Upper lobe of right lung (tissue), 1 donor: ENCODE measurements around the gene VWA1. TPM values are rescaled to one million over a fixed set of nuclear protein-coding genes. Genes with fewer than 3 reads are reported as not detected.

ENCODE experiments used
- ATAC-seq: fragments of 200-7000 bp; cut with Tn5 transposase; one replicate; pipeline ENCODE4 v1.9.1; 2020; ENCODE audit warnings: mild to moderate bottlenecking, moderate library complexity
- DNase-seq: peaks from one replicate; pipeline ENCODE4 v3.0.0-alpha.2; 2020
- H3K27ac ChIP-seq: fragments of 200-600 bp; one replicate; pipeline ENCODE4 v1.8.0; 2022
- H3K27me3 ChIP-seq: fragments of 200-600 bp; one replicate; pipeline ENCODE4 v1.8.0; 2022; ENCODE audit warnings: mild to moderate bottlenecking
- H3K36me3 ChIP-seq: fragments of 200-600 bp; one replicate; pipeline ENCODE4 v1.8.0; 2022
- H3K4me1 ChIP-seq: fragments of 200-600 bp; one replicate; pipeline ENCODE4 v1.8.0; 2022
- H3K4me3 ChIP-seq: fragments of 200-600 bp; one replicate; pipeline ENCODE4 v1.8.0; 2022; ENCODE audit warnings: mild to moderate bottlenecking
- H3K9me3 ChIP-seq: fragments of 200-600 bp; one replicate; pipeline ENCODE4 v1.8.0; 2022
- intact Hi-C: fragments of 100-400 bp; cut with DNase I; formaldehyde crosslinking; loops from one replicate; pipeline ENCODE4 v1.11.0; 2022
- total RNA-seq: library from RNA; stranded (reverse); fragmentation: NEBNext Ultra II Directional; extraction: Animal tissue kit (Norgen Biotek cat#: 25700); gene quantifications from one replicate; pipeline ENCODE4 v1.2.1, GENCODE V29; 2021
- TF ChIP-seq, protein P1 (sequence below): fragments of 200-600 bp; IDR thresholded peaks from one replicate; pipeline ENCODE4 v1.8.0; 2022; ENCODE audit warnings: antibody characterized with exemption
- donor health status: DM: no; HTN: yes; CAD: no; lungs with severe emphysema.

VWA1 gene
- total RNA-seq, 1 donor from 2014 or later = 87.4 TPM

DNA sequence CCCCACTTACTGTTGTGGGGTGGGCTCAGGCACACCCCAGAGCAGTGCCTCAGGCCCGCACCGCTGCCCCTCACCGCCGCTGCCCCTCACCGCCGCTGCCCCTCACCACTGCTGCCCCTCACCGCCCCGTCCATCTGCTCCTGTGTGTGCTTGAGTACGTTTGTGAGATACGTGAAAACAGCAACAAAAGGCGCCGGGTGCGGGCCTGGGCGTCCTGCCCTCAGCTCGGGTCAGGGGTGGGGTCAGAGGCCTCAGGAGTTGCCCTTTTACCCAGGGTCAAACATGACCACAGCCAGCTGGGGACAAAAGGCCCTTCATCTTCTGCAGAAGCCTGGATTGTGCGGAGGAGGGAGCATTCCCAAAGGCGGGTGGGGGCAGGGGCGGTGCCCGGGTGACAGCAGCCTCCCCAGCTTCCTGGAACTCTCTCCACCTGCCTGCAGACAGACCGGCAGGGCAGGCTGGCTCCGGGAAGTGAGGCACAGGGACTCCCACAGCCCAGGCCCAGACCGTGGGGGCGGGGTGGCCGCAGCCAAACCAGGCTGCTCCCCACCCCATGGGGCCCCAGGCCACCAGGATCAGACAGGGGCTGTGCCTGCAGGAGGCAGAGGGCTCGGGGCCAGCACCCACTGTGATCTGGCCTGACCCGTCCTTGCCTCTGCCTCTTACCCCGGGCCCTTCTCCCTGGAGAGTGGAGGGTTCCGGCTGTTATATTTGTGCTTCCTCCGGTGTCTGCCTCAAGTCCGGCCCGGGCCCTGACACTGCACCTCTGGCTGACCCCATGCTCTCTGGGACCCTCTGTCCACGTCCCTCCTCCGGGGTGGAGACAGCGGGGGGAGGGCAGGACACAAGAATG lies 2.3 kb upstream of the VWA1 start:
- TF ChIP-seq, protein P1, sequence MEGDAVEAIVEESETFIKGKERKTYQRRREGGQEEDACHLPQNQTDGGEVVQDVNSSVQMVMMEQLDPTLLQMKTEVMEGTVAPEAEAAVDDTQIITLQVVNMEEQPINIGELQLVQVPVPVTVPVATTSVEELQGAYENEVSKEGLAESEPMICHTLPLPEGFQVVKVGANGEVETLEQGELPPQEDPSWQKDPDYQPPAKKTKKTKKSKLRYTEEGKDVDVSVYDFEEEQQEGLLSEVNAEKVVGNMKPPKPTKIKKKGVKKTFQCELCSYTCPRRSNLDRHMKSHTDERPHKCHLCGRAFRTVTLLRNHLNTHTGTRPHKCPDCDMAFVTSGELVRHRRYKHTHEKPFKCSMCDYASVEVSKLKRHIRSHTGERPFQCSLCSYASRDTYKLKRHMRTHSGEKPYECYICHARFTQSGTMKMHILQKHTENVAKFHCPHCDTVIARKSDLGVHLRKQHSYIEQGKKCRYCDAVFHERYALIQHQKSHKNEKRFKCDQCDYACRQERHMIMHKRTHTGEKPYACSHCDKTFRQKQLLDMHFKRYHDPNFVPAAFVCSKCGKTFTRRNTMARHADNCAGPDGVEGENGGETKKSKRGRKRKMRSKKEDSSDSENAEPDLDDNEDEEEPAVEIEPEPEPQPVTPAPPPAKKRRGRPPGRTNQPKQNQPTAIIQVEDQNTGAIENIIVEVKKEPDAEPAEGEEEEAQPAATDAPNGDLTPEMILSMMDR = no peak
- peaks cover 69% of the 10 kb centered on the region for H3K4me1 ChIP-seq
- H3K27ac ChIP-seq = peak overlapping the region; percentile 91
- no peaks in the 10 kb centered on the region for H3K36me3 ChIP-seq
- H3K27me3 ChIP-seq = no peaks in the 10 kb centered on the region
- H3K9me3 ChIP-seq = no peaks in the 10 kb centered on the region
- intact Hi-C loops = no loop called here
- peak; percentile 96 for DNase-seq
- peak overlapping the region; percentile 57 for H3K4me3 ChIP-seq
- ATAC-seq = peak; percentile 75

DNA sequence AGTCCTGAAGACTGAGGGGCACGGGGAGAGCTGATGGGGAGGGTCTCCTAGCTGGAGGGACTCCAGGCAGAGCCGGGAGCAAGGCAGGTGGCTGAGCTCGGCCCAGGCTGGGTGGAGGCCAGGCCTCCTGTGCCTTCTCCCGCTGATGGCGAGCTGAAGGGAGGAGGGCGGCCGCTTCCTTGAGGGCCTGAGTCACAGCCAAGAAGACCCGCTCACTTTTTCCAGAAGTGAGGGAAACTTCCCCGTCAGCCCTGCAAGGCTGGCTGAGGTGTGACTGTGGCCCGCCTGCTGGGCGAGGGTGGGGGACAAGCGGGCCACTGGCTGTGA lies 1.7 kb upstream of the VWA1 start:
- ATAC-seq (peak; percentile 0), DNase-seq (peak; percentile 78)
- peak overlapping the region; percentile 57 for H3K4me3 ChIP-seq

DNA sequence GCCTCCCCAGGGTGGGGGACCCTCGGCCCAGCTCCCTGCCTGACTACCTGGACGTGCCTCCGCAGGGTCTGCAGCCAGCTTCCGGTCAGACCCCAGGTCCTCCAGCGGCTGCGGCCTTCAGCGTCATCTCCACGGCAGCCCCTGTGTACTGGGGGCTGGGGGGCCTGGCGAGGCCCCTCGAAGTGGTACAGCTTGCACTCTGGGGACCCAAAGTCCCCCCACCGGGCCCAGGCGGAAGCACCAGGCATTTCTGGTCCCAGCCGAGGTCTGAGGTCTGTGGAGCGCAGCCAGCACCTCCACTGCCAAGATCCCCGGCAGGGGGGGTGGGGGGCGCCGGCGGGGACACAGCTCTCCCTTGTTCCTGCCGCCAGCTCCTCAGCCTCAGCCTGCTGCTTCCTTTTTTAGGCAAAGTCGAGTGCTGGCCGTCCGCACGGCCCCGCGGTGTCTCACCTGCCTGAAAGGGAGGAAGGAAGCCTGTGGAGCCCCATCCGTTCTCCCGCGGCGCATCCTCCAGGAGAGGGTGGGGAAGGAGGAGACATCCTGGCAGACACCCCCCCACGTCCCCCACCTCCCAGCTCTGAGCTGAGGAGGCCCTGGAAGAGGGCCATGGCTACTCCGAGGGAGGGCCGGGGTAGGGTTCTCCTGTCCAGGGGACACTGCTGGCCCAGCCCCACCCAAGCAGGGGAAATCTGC lies 1.2 kb upstream of the VWA1 start:
- Histone ChIP-seq H3K4me1 (peaks cover 68% of the 10 kb centered on the region), H3K4me3 (peak overlapping the region; percentile 57)
- ATAC-seq = peak; percentile 2

More for the DNA sequence above, 1.7 kb upstream of the VWA1 start:
- no peaks in the 10 kb centered on the region for H3K36me3 ChIP-seq
- peak overlapping the region; percentile 91 for H3K27ac ChIP-seq
- no peaks in the 10 kb centered on the region for H3K9me3 ChIP-seq
- TF ChIP-seq, protein P1 = no peak
- no peaks in the 10 kb centered on the region for H3K27me3 ChIP-seq
- peaks cover 70% of the 10 kb centered on the region for H3K4me1 ChIP-seq
- intact Hi-C loops = no loop called here

GRCh38 chr1:1434824-1435105 lies 725 bp upstream of the VWA1 start:
- Histone ChIP-seq H3K4me3 (peak overlapping the region; percentile 57), H3K27me3 (no peaks in the 10 kb centered on the region), H3K36me3 (no peaks in the 10 kb centered on the region), H3K27ac (peak overlapping the region; percentile 91), H3K4me1 (peaks cover 63% of the 10 kb centered on the region), H3K9me3 (no peaks in the 10 kb centered on the region)
- intact Hi-C loops = no loop called here
- ATAC-seq (no peak), DNase-seq (no peak)
- TF ChIP-seq, protein P1 = no peak

More for the DNA sequence above, 1.2 kb upstream of the VWA1 start:
- peak; percentile 88 for DNase-seq
- TF ChIP-seq, protein P1 = no peak
- no peaks in the 10 kb centered on the region for H3K27me3 ChIP-seq
- no peaks in the 10 kb centered on the region for H3K9me3 ChIP-seq
- no peaks in the 10 kb centered on the region for H3K36me3 ChIP-seq
- H3K27ac ChIP-seq = peak overlapping the region; percentile 91
- intact Hi-C loops = no loop called here

- peak overlapping the region; percentile 11 for H3K27ac ChIP-seq
- no peak for DNase-seq
- intact Hi-C loops = no loop called here
Measured at GRCh38 chr1:1435911-1436629, 580 bp downstream of the VWA1 start.

More at GRCh38 chr1:1435911-1436629, 580 bp downstream of the VWA1 start:
- Histone ChIP-seq H3K36me3 (no peaks in the 10 kb centered on the region), H3K9me3 (no peaks in the 10 kb centered on the region), H3K27me3 (no peaks in the 10 kb centered on the region), H3K4me3 (peak overlapping the region; percentile 57), H3K4me1 (peaks cover 58% of the 10 kb centered on the region)
- ATAC-seq = no peak
- TF ChIP-seq, protein P1 = no peak
